ENCODE data around the gene HSPG2.

HSPG2 gene

DNA sequence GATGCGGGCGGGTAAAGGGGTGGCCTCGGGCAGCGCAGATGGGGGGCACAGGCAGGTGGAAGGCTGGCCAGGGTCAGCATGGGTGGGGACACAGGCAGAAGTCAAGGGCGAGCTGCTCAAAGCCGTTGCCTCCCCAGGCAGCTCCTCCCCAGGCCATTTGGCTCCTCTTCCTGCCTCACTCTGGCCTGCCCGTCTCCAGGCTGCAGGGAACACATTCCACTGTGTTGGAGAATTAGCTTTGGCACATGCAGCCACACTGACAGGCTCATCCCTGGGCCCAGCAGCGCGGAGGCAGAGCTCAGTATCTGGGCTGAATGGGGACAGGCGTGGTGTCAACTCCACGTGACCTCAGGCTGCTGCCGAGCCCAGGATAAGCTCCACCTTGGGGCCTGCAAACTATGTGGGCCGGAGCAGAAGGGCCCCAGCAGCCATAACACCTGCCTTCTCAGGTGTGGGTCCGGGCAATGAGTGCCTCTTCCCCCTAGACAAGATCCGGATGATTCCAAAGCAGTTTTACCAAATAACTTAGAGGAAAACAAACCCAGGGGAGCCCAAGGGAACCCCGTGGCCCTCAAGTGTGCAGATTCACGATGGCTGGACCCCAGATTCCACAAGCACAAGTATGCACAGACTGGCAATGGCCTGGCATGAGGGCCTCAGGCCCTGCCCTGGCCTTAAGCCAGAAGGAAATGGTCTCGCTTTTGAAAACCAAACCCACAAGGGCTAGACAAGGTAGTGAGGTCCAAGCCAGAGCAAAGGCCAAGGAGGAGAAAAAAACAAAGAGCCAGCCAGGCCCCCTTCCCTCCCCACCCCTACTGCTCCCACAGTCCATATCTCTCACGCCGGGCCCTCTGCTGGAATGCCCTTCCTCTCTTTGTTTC lies 40.2 kb downstream of the HSPG2 start:
- DNase-seq = no peak

DNA sequence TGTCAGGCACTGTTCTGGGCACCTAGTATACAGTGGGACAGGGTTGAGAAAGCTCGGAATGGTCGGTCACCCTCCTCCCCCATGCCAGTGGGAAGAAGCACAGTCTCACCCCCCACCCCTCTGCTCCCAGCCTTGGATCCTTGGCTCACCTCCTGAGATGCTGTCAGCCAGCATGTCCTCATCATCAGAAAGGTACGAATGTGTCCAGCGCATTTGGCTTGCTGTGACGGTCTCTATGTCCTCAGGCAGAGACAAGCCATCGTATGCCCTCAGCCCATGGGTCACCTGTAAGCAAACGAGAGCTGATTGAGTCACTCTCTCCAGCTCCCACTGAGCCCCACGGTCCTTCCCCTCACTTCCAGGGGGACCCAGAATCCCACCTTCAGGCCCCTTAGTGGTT lies 41.1 kb downstream of the HSPG2 start:
- no peak for DNase-seq

DNA sequence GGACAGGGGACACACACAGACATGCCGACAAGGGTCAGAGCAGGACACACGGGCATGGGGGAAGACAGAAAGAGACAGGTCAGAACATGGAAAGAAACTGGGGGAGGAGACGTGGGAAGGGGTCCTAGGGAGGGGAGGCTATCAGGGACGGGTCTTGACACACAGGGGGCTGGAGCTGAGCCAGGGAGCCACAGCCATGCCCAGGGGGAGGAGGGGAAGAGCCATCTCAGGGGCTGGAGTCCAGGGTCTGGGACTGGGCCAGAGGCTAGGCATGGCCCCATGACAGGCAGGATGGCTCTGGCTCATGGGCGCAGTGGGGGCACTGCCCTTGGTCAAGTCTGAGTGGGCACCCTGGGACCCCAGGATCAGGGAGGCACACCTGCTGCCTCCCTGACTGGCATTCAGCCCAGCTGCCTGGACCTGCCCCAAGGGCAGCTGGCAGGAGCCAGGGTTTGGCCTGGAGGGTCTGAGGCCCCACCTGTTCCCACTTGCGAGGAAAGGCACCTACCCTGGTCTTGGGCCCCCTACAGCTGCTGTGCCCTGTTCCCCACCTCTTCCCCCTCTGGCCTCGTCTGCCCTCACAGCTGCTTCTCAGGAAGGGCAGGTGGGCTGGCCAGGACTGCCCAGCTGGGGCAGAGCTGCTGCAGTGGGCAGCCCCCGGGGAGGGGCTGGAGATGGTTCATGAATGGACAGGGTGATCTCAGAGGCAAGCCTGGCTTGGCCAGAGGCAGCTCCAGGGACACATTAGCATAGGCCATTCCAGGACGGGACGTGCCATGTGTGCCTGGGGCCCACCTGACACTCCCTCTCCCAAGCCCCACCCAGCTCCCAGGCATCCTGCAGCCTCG lies 42.9 kb downstream of the HSPG2 start:
- DNase-seq = no peak

DNA sequence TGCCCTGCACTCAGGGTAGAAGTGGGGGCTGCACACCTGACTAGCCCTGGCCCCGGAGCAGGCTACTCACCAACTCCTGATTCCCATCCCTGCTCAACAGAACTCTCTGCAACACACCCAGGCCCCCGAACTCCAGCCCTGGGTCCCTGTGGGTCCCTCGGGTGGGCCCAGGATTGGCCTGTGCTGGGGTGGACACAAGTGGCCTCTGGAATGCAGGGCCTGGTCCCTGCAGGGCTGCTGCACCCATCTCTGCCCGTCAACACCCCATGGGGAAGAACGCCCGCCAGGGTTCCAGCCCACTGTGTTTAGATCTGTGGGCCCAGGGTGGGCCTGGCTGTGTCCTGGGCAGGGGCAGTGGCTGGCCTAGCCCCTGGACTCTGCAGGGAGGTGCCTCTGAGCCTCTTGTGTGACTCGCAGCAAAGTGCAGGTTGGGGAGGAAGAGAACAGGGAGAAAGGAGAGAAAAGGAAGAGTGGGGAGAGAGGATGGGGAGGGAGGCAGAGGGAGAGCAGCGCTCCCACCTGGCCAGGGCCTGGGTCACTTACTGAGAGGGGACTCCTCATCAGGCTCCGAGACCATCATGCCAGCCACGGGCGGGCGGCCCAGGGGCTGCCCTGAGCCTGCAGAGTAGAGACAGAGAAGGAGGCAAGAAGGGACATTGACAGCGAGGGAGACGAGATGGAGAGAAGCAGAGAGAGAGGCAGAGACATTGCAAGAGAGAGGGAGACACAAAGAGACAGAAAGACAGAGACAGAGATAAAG lies 43.9 kb downstream of the HSPG2 start:
- no peak for DNase-seq

DNA sequence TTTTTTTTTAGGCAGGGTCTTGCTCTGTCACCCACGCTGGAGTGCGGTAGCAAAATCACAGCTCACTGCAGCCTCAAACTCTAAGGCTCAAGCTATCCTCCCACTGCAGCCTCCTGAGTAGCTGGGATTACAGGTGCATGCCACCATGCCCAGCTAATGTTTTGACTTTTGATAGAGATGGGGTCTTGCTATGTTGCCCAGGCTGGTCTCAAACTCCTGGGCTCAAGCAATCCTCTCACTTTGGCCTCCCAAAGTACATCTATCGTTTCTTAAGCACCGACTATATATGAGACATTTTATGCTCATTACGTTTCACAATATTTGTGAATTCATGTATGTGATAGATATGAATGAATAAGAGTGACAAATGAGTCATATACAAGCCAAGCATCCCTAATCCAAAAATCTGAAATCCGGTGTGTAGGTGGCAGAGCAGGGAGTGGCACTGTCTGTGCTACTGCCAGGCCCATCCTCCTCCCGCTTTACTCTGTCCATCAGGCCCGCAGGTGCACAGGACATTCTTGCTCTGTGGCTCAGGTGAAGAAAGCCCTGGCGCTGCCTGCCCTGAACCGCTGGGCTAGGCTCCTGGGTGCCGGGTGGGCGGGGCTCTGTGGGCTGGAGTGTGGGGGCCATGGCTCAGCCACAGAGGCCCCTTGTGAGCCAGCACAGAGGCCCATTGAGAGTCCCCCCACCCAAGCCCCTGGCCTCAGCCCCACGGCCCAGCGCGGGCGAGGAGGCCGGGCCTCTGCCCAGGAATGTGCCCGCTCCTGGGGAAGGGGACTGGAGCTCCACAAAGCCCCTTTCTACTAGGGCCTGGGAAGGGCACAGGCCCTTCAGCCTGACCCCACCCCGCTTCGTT lies 45.3 kb downstream of the HSPG2 start:
- no peak for DNase-seq

DNA sequence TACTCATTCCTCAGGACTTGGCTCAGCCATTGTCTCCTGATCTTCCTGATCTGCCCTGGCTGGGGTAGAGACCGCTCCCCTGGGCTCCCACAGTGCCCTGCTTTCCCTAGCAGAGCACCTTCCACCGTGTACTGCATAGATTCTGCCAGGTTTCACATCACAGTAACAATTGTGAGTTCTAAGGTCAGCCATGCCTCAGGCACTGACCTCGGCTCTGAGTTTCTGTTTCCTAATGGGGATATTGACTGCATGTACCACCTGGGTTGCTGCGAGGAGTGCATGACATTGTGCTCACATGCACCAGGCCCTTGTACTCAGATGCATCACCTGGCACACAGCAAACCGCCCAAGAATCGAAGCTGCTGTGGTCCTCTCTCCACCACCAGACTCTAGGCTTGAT lies 46.0 kb downstream of the HSPG2 start:
- no peak for DNase-seq

DNA sequence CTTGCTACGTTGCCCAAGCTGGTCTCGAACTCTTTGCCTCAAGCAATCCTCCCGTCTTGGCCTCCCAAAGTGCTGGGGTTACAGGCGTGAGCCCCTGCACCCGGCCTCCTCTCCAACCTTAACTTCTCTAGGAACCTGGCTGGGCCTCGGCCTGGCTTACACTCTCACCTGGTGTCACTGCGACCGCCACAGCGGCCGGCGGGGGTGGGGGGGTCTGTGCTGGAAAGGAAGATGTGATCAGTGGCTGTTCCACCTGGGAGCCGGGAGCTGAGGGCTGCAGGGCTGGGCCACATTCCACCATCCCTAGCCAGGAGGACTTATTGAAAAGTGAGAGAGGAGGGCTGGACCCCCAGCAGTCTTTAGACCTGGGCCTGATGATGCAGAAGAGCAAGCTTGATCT lies 48.6 kb downstream of the HSPG2 start:
- no peak for DNase-seq

DNA sequence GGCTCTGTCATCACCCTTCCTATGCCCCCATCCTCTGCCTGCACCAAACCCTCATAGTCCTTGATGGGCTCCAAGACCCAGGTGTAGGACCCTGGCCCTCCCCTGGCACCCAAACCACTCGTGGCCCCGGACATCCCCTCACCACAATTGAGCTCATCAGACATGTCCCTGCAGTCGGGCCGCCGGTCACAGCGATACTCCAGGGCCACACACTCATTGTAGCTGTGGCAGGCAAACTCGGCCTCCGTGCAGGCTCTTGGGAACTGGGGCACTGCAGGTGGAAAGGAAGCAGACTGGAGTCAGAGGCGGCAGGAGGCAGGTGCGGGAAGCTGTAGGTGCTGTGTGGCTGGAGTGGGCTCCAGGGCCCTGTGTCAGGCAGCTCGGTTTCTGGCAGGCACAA lies 49.3 kb downstream of the HSPG2 start:
- DNase-seq = no peak

DNA sequence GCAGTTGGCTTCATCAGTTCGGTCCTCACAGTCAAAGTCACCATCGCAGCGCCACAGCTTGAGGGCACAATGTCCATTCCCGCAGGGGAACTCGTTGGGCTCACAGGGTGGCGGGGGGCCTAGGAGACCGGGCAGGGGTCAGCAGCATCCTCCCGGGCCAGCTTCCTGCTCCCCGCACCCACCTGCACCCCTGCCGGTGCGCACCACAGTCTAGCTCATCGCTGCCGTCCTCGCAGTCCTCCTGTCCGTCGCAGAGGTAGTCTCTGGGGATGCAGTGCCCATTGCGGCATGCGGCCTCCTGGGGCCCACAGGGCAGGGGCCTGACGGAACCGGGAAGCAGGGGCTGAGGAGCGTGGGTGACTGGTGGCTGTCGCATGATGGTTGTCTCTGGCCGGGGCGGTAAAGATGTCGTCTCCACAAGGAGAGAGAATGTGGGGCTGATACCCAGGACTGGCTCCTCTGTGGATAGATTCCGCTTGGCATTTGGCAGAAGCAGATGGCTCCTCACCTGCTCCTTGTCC lies 49.8 kb downstream of the HSPG2 start:
- no peak for DNase-seq

DNA sequence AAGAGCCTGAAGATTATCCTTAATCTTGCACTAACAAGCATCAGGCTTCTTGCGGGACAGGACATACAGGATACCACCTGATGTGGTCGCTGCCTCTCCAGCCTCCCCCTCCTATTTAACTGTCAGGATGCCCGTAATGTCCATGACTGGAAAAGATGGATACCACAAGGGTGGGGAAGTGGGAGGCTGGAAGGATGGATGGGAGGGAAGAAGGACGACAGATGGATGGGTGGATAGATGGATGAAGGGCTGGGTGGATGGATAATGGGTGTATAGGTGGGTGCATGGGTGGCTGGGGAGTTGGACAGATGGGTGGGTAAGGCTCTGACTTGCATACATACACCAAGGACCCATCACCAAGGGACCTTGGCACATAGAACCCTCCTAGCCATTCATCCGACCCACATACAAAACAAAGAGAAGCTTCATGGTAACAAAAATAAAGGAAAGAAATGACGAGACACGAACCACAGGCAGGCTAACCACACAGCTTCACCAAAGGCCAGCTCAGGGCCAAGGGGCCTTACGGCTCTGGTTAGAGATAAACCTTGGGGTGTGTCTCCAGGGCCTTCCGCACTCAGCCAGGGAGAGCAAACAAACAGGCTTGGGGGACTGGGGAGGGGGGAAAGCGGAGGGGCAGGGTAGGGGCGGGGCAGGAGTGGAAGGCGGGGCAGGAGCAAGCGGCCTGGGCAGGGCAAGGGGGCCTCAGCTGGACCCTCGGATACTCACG lies 50.5 kb downstream of the HSPG2 start:
- DNase-seq = no peak

DNA sequence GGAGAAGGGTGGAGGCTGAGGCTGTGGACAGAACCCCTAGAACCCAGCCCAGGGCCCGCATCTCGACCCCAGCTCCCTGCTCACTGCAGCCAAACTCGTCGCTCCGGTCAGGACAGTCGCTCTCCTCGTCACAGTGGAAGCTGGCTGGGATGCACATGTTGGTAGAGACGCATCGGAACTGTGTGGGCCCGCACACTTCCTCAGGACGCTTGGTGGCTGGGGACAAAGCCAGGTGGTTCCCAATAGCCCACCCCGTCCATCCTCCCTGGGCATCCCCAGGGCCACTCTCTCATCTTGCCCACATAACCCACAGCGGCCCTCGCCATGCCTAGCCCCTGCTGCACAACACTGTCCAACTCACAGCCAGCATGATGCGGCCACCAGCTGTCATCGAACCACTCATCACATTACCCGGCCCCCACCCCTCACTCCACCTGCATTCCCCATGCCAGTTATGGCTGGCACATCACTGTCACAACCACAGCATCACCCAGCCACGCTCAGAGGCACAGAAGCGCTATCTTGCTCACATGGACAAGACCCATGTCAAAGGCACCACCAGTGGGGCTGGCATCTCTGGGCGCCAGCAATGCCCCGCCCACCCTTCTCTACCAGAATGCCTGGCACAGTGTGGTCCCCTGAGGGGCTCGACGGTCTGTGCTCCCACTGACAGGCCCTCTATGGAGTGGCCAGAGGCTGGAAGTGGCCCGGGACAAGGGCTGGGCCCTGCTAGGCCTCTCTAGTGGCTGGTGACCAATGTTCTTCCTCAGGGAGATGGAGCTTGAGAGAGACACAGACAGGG lies 51.7 kb downstream of the HSPG2 start:
- no peak for DNase-seq

DNA sequence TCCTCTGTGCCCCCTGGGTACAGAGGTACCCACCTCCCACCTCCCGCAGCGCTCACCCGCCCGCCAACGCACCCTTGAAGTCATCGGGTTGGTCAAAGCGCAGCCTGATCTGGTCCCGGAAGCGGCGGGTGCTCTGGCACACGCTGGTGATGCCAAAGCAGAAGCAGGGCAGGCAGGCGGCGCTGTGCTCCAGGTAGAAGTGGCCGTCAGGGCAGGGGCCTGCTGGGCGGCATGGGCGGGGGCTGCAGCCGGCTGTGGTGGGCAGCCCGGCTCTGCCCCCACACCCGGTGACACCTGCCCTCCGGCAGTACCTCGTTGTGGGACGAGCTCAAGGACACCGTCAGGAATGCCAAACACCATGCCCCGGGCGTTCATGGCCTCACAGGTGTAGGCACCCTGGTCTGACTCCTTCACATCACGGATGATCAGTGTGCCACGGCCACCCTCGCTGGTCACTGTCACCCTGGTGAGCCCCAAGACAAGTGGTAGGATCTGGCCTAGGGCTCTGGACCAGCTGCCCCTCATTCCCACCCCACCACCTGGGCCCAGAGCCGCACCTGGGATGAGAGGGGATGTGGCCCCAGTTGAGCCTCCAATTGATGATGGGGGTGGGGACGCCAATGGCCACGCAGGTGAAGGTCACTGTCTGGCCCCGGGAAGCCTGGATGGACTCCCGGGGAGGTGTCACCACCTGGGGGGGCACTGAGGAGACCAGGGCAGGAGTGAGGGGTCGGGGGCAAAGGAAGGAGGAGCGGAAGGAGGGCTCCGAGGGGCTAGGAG lies 52.5 kb downstream of the HSPG2 start:
- no peak for DNase-seq

DNA sequence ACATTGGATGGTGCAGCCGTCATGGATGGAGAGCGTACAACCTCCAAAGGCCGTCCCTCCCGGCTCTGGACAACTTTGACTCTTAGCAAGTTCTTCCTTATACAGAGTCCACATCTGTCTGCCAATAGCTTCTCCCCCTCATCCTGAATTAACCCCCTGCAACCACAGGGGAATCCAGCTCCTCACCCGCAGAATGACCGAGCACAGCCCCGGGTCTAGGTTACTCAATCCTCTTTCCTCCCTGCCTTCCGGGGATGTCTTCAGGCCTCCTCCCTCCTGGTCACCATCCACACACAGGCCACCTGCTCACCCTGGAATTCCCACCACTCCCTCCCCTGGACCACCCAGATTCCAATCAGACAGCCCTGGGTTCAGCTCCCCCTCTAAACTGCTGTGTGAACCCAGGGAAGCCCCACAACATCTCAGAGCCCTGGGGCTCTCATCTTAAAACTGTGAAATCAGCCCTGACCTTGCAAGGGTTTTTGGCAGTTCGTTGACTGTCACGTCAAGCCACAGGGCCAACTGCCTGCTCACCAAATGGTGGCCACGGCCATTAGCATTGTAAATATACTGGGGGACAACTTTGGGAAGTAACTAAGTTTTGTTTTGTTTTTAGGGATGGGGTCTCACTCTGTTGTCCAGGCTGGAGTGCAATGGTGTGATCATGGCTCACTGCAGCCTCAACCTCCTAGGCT lies 54.2 kb downstream of the HSPG2 start:
- no peak for DNase-seq

DNA sequence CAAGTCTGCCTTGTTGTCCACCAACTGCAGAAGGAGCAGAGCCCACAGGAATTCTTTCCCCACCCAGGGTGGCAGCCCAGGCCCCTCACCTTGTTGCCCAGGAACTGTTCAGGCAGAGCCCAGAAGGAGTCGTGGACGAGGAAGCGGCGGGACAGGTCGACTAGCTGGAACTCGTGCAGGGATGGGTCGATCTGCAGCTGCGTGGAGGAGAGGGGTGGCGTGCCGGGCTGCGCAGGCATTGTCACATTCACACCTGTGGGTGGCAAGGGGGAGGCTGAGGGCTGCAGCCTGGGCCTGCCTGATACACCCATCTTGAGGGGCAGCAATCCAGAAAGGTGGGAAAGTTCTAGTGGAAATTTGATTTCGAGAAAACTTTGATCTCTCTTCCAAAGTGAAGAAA lies 55.9 kb downstream of the HSPG2 start:
- no peak for DNase-seq

DNA sequence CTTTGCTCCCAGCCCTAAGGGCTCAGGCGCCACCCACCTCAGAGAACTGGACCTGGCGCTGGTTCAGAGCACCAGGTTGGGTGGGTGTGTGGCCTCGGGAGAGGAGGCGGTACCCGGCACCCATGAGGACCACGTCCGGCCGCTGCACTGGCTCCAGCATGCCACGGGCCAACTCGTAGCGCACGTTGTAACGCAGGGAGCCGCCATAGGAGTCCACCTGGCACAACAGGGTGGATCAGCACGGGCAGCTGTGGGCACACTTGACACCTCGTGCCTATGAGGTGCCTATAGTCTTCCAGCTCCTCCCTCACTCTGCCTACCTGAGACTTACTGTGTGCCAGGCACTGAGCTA lies 56.5 kb downstream of the HSPG2 start:
- no peak for DNase-seq

DNA sequence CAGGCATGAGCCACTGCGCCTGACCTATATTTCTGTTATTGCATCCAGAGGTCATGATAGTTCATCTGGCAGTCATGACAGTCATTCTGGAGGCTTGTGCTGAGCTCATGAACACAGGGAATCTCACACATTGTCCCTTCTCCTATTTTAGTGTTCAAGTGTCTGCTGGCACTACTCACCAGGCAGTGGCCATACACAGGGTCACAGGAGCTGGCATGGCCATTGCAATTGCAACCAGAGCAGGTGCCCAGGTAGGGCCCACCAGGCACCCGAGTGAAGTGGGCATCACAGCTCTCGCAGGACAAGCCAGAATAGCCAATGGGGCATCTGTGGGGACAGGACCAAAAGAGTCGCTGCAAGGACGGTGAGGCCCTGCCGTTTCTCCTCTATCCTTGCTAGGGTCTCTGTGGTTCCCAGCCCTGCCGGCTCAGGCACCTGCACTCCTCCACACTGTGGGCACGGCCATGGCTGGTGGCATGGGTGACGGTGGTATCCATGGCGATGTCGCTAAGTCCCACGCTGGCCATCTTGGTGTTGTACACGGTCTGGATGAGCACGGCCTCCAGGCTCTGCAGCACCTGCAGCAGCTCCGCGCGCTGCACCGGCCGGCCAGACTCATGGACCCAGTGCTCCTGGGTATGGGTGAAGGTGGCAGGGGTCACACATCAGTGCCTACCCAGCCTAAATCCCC lies 57.0 kb downstream of the HSPG2 start:
- no peak for DNase-seq

DNA sequence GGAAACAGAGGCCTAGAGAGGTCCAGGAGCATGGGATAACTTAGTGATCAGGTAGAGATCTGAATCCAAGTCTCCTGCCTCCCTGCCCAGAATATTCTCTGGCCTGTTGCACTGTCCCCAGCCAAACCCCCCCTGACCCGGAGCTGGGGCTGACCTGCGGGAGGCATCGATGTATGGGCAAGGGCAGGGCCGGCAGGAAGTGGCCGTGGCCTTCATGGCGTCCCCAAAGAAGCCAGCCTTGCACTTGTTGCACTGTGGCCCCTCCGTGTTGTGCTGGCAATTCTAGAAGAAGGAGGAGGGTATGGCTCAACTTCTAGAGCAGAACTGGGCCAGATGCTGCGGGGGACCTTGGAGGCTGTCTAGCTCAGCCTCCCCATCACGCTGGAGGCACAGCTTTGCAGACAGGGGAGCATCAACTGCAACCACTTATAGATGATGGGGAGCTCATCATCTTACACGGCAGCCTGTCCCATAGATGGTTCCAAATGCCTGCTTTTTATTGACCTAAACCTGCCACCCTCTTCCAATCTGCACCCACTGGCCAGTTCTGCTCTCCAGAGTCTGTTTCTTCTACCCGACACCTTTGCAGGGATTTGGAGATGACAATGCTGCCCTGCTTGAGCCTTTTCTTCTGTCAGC lies 58.2 kb downstream of the HSPG2 start:
- DNase-seq = no peak
